ENCODE results near the gene PIP4P1.

Gene PIP4P1

GRCh38 chr14:20434701-20435581 is 26.3 kb downstream of the PIP4P1 start:
- no peak for DNase-seq

GRCh38 chr14:20429801-20430669 is 31.2 kb downstream of the PIP4P1 start:
- no peak for DNase-seq

DNA sequence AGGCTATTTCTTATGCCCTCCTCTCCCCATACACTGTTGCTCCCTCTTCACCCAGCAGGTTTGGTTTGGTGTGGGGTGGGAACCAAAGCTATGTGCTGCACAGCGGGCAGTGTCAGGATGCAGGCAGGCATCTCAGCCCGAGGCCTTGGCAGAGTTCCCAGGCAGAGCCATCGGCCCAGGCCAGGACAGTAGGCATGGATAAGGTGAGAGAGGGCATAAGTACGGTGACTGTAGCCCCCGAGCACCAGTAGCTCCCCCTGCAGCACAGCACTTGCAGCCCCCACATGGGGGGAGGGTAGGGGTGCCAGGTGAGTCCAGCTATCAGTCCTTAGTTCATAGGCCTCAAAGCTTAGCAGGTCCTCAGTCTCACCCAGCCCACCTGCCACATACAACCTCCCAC is 32.4 kb downstream of the PIP4P1 start:
- DNase-seq = no peak

DNA sequence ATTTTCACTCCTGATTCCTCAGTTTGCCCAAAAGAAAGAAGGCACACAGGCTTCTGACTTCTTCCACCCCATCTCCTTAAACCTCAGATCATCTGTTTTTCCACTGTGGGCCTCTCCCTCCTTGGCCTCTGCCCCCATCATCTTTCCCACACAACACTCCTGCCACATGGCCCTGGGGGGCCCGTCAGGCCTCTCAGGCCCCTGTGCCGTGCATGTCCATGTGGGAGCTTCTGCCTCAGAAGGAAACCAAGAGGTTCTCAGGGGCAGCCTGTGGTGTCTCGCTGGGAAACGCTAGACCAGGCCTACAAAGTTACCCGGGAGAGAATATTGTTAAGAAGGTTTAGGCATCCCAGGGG is 33.2 kb downstream of the PIP4P1 start:
- no peak for DNase-seq

DNA sequence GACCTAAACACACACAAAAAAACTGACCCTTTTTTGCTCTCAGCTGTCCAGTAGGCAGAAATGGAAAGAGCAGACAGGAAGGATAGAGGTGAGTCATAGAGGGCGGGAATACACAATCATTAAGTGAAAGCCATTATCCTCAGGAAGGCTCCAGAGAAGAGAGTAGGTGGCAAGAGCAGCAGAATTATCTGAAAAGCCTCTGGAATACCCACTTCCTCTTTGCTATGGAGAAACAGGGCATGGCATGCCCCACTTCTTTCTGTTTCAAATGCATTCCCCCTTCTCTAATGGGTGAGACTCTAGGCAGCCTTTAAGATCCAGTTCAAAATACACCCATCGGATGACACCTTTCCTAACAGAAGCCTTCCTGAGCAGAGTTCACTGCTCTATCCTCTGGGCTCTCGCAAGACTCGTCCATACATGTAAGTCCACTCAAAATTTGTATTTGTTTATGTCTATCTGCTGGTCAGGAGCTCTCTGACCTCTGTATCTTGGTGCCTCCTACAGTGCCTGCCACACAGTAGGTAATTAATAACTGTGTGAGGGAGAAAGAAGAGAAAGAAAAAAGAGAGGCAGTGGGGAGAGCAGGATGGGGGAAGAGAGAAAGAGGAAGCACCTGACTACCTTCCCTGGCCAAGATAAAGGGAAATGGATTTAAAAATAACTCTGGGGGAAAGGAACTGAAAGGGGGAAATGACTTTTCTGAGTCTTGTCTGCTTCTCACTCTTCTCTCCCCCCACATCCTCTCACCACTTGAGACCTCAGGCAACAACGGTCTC is 33.8 kb downstream of the PIP4P1 start:
- DNase-seq = no peak

- DNase-seq = no peak
These were observed 36.4 kb downstream of the PIP4P1 start for GRCh38 chr14:20424851-20425250.

DNA sequence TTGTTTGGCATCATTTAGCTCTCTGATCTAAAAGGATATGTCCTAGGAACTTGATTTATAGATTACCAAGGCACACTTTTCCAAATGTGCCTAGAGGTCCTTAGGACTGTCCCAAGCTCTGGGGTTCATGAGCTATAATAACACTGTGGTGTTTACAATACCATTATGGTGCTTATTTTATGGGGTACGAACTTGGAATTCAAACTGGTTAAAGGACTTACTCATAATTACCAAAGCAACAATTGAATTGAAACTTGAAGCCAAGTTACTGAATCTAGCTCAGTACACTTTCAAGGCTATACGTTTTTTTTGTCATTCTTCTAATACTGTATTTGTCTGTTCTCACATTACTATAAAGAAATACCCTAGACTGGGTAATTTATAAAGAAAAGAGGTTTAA is 38.3 kb downstream of the PIP4P1 start:
- no peak for DNase-seq

GRCh38 chr14:20421267-20421666 is 40.0 kb downstream of the PIP4P1 start:
- DNase-seq = no peak

DNA sequence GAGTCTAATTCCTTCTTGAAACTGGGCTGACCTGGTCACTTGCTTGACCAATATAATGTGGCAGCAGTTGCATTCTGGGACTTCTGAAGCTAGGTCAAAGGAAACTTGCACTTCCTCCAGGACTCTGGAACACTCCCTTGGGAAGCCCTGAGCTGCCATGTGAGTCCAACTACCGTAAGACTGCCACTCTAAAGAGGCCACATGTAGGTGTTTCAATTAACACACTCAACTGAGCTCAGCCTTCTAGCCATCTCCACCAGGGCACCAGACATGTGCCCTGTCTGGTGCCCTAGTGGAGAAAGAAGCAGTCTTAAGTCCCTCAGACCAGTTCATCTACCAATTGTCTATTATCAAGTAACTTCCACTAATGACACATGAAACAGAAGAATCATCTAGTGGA is 41.8 kb downstream of the PIP4P1 start:
- DNase-seq = no peak

- DNase-seq = no peak
These were observed 42.7 kb downstream of the PIP4P1 start for GRCh38 chr14:20418501-20418909.

GRCh38 chr14:20417250-20418186 is 43.7 kb downstream of the PIP4P1 start:
- DNase-seq = no peak

GRCh38 chr14:20416223-20416622 is 45.0 kb downstream of the PIP4P1 start:
- DNase-seq = no peak

GRCh38 chr14:20415782-20416206 is 45.4 kb downstream of the PIP4P1 start:
- peak; percentile 55 for DNase-seq

GRCh38 chr14:20413744-20414082 is 47.5 kb downstream of the PIP4P1 start:
- DNase-seq = no peak

DNA sequence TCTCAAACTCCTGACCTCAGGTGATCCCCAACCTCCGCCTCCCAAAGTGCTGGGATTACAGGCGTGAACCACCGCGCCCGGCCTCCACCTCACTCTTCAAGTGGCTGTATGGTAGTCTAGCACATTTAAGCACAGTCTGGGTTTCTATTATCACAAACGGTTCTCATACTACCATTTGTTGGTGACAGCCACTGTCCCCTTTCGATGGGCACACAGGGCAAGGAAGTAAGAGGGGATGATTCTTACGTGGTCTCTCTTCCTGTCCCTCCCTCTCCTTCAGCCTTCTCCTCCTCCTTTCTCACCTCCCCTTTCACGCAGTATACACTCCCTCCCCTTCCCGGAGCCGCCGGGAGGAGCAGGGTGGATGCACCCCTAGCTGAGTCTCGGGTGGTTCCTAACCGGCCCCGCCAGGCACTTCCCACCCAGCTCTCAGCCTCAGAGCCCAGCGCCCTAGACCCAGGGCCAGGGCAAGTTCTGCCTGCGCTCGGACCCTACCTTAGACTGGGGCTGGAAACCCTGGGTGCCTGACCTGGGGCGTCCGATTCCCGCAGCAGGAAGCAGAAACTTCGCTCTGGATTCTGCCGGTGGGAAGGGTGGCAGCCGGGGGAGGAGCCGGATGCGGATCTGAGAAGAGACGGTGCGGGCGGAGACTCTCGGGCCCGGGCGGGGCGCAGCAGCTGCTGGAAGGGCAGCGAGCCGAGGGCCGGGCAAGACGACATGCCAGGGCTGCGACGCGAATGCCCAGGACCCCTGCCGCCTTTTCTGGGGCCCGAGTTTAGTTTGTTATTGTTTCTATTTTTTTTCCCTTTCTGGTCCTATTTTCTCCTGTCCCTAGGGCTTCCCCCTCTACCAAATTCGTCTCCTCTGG is 48.1 kb downstream of the PIP4P1 start, which contains the start of gene TEP1:
Gene TEP1 (minus strand): TSS at position 626 of the 868 bp plus-strand sequence. CDS start 5,062 bp downstream, outside the sequence.
- DNase-seq = peak; percentile 53

DNA sequence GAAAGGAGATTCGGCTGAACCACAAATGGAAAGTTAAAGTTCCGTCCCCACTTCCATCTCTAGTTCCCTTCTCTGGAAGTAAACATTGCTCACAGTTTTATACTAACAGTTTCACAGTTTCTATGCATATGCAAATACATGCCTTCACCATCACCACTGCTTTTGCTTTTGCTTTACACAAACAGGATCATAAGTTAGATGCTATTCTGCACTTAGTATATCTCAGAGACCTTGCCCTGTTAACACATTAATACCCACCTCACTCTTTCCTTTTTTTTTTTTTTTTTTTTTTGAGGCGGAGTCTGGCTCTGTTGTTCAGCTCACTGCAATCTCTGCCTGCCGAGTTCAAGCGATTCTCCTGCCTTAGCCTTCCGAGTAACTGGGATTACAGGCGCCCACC is 48.8 kb downstream of the PIP4P1 start:
- no peak for DNase-seq

GRCh38 chr14:20409226-20409625 is 52.0 kb downstream of the PIP4P1 start:
- DNase-seq = no peak

Measured in NCI-H187 treated with DMSO at 0.1 percent for 48 hours (cell line).